ENCODE data around the gene TAF1D. TPM values are rescaled to one million over a fixed set of nuclear protein-coding genes. Genes with fewer than 3 reads are reported as not detected.

The TAF1D gene
- total RNA-seq, 4 donors from 2014 or later: 106 to 281 (median 127) TPM

- ATAC-seq (ENCODE audit: low FRiP score) (no peak), DNase-seq (ENCODE audit: low spot score) (no peak)
- TF ChIP-seq, protein P1, sequence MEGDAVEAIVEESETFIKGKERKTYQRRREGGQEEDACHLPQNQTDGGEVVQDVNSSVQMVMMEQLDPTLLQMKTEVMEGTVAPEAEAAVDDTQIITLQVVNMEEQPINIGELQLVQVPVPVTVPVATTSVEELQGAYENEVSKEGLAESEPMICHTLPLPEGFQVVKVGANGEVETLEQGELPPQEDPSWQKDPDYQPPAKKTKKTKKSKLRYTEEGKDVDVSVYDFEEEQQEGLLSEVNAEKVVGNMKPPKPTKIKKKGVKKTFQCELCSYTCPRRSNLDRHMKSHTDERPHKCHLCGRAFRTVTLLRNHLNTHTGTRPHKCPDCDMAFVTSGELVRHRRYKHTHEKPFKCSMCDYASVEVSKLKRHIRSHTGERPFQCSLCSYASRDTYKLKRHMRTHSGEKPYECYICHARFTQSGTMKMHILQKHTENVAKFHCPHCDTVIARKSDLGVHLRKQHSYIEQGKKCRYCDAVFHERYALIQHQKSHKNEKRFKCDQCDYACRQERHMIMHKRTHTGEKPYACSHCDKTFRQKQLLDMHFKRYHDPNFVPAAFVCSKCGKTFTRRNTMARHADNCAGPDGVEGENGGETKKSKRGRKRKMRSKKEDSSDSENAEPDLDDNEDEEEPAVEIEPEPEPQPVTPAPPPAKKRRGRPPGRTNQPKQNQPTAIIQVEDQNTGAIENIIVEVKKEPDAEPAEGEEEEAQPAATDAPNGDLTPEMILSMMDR (IDR thresholded peaks at IDR 0.05): no peak
Observed at GRCh38 chr11:93740031-93740729, 1.1 kb downstream of the TAF1D start.

- TF ChIP-seq, protein P1 (IDR thresholded peaks at IDR 0.05): no peak
- DNase-seq (ENCODE audit: low spot score) (no peak), ATAC-seq (ENCODE audit: low FRiP score) (no peak)
Observed at GRCh38 chr11:93738647-93739081, 2.6 kb downstream of the TAF1D start.

GRCh38 chr11:93737904-93738612, 3.2 kb downstream of the TAF1D start:
- no peak for DNase-seq (ENCODE audit: low spot score)
- TF ChIP-seq, protein P1 (IDR thresholded peaks at IDR 0.05): no peak
- no peak for ATAC-seq (ENCODE audit: low FRiP score)

DNA sequence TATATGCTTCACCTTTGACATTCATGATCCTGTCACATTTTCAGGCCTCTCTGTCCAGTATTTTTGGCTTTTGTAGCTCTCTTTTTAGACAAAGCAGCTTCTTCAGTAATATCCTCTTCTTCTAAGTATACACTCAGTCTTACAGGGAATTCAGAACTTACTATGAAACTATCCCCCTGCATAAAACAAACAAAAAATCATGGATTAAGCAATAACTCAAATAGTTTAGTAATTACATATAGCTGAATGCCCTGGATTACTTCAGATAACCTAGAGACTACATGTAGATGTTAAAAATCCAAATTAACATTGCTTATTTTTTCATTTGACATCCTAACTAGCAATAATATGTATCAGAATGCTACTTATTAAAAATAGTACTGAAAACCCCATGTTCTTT, 5.2 kb downstream of the TAF1D start:
- TF ChIP-seq, protein P1 (IDR thresholded peaks at IDR 0.05): no peak
- DNase-seq (ENCODE audit: low spot score): no peak
- no peak for ATAC-seq (ENCODE audit: low FRiP score)

GRCh38 chr11:93735627-93736026, 5.7 kb downstream of the TAF1D start:
- DNase-seq (ENCODE audit: low spot score) (no peak), ATAC-seq (ENCODE audit: low FRiP score) (no peak)
- TF ChIP-seq, protein P1 (IDR thresholded peaks at IDR 0.05): no peak

DNA sequence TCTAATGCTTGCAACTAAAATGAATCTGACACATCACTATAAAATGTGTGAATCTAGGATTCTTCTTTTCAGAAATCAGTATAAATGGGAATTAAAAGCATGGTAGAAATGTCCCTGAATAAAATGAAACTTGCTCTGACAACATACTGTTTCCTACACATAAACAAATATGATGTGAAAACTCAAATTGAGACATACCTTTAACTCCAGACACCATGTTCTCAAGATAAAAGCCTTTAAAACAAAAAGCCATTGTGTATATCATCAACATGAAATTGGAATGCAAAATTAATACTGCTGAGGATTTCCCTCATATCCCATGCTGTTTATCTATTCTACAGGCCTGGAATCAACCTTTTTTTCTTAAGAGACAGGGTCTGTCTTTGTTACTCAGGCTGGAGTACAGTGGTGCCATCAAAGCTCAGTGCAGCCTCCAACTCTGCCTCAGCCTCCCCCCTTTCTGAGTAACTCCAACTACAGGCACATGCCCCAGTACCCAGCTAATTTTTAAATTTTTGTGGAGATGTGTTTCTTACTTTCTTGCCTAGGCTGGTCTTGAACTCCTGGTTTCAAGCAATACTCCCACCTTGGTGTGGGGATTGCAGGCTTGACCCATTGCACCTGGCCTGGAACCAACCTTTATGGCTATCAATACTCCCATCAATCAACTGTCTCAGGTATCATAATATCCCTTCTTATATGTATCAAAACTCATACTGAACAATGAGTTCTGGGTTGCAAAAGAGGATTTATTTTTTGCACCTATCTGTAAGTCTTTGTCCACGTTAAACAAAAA, 6.7 kb downstream of the TAF1D start:
- no peak for DNase-seq (ENCODE audit: low spot score)
- TF ChIP-seq, protein P1 (IDR thresholded peaks at IDR 0.05): no peak
- ATAC-seq (ENCODE audit: low FRiP score): no peak

Data from omental fat pad (tissue), 4 donors.